Nephron (organoid): ENCODE results near the gene SLC22A6.

ENCODE experiments used
- H3K27ac Mint-ChIP-seq, 3 experiments: 2 replicates each; pipeline ENCODE4 v1.8.0; 2020; ENCODE audit warnings: mixed read lengths in 3 of 3, mild to moderate bottlenecking in 2 of 3, moderate library complexity in 1 of 3
- H3K27me3 Mint-ChIP-seq: 2 replicates; pipeline ENCODE4 v1.8.0; 2021; ENCODE audit warnings: low read depth, mild to moderate bottlenecking, moderate library complexity, mixed read lengths
- H3K36me3 Mint-ChIP-seq: 2 replicates; pipeline ENCODE4 v1.8.0; 2020; ENCODE audit warnings: low read depth, mixed read lengths
- H3K4me1 Mint-ChIP-seq: 2 replicates; pipeline ENCODE4 v1.8.0; 2020; ENCODE audit warnings: mixed read lengths
- H3K4me3 Mint-ChIP-seq, 3 experiments: 2 replicates each; pipeline ENCODE4 v1.8.0; 2020; ENCODE audit warnings: mild to moderate bottlenecking in 3 of 3, mixed read lengths in 3 of 3, moderate library complexity in 2 of 3
- H3K9me3 Mint-ChIP-seq: 2 replicates; pipeline ENCODE4 v1.8.0; 2020; ENCODE audit warnings: mixed read lengths
- CTCF ChIP-seq, 3 experiments: fragments of 200-600 bp; sonication (generic); IDR thresholded peaks; one replicate each; pipeline ENCODE4 v1.5.0; 2021; ENCODE audit warnings: antibody characterized with exemption in 3 of 3; ENCODE audit not compliant: unreplicated experiment in 3 of 3

SLC22A6 gene

GRCh38 chr11:62999649-63000048 is 14.9 kb upstream of the SLC22A6 start:
- no peaks in the 10 kb centered on the region for H3K9me3 Mint-ChIP-seq
- H3K27ac Mint-ChIP-seq = no peak overlapping the region
- TF ChIP-seq CTCF (IDR thresholded peaks at IDR 0.05; ENCODE audit: unreplicated experiment in 3 of 3) = no peak
- no peaks in the 10 kb centered on the region for H3K36me3 Mint-ChIP-seq
- peaks cover 3% of the 10 kb centered on the region for H3K4me1 Mint-ChIP-seq
- peaks cover 9% of the 10 kb centered on the region for H3K27me3 Mint-ChIP-seq
- no peak overlapping the region for H3K4me3 Mint-ChIP-seq

- Mint-ChIP-seq H3K27me3 (peaks cover 12% of the 10 kb centered on the region), H3K4me3 (no peak overlapping the region), H3K36me3 (no peaks in the 10 kb centered on the region), H3K27ac (no peak overlapping the region), H3K4me1 (no peaks in the 10 kb centered on the region), H3K9me3 (no peaks in the 10 kb centered on the region)
- TF ChIP-seq CTCF (IDR thresholded peaks at IDR 0.05; ENCODE audit: unreplicated experiment in 3 of 3) = no peak
Measured at GRCh38 chr11:62999156-62999555, 14.4 kb upstream of the SLC22A6 start.

GRCh38 chr11:62996271-62996670 is 11.5 kb upstream of the SLC22A6 start:
- Mint-ChIP-seq H3K27me3 (peaks cover 29% of the 10 kb centered on the region), H3K36me3 (no peaks in the 10 kb centered on the region), H3K27ac (no peak overlapping the region), H3K4me3 (no peak overlapping the region), H3K9me3 (no peaks in the 10 kb centered on the region), H3K4me1 (no peaks in the 10 kb centered on the region)
- no peak for TF ChIP-seq CTCF (IDR thresholded peaks at IDR 0.05; ENCODE audit: unreplicated experiment in 3 of 3)

GRCh38 chr11:62994775-62995174 is 10.0 kb upstream of the SLC22A6 start:
- Mint-ChIP-seq H3K36me3 (no peaks in the 10 kb centered on the region), H3K4me1 (no peaks in the 10 kb centered on the region), H3K27me3 (peaks cover 30% of the 10 kb centered on the region), H3K4me3 (no peak overlapping the region), H3K27ac (no peak overlapping the region), H3K9me3 (no peaks in the 10 kb centered on the region)
- no peak for TF ChIP-seq CTCF (IDR thresholded peaks at IDR 0.05; ENCODE audit: unreplicated experiment in 3 of 3)

GRCh38 chr11:62988276-62988675 is 3.5 kb upstream of the SLC22A6 start:
- H3K27ac Mint-ChIP-seq = no peak overlapping the region
- no peak overlapping the region for H3K4me3 Mint-ChIP-seq
- H3K27me3 Mint-ChIP-seq = peaks cover 20% of the 10 kb centered on the region
- no peak for TF ChIP-seq CTCF (IDR thresholded peaks at IDR 0.05; ENCODE audit: unreplicated experiment in 3 of 3)
- no peaks in the 10 kb centered on the region for H3K9me3 Mint-ChIP-seq
- H3K36me3 Mint-ChIP-seq = no peaks in the 10 kb centered on the region
- no peaks in the 10 kb centered on the region for H3K4me1 Mint-ChIP-seq

- peaks cover 2% of the 10 kb centered on the region for H3K9me3 Mint-ChIP-seq
- no peak overlapping the region for H3K27ac Mint-ChIP-seq
- H3K4me3 Mint-ChIP-seq = no peak overlapping the region
- H3K27me3 Mint-ChIP-seq = peaks cover 19% of the 10 kb centered on the region
- H3K4me1 Mint-ChIP-seq = no peaks in the 10 kb centered on the region
- no peak for TF ChIP-seq CTCF (IDR thresholded peaks at IDR 0.05; ENCODE audit: unreplicated experiment in 3 of 3)
- H3K36me3 Mint-ChIP-seq = no peaks in the 10 kb centered on the region
Measured at GRCh38 chr11:62985041-62985750, 429 bp upstream of the SLC22A6 start.
